Fibroblast of skin of scalp (primary cell): ENCODE results near the gene PCBD2. TPM values are rescaled to one million over a fixed set of nuclear protein-coding genes. Genes with fewer than 3 reads are reported as not detected.
A peak's percentile ranks its signal among the peaks of the same experiment; 100 is the strongest.
"Not testable (repeated sequence)": the region's sequence is repeated elsewhere in the genome, so short reads cannot be mapped to it uniquely, and the experiment has no call there.

Experiments used
- DNase-seq: peaks from one replicate; pipeline ENCODE4 v3.0.0-alpha.2; 2013
- polyA plus RNA-seq, 2 experiments: library from polyadenylated mRNA; unstranded; fragments of 120-200 nt; gene quantifications; one replicate each; pipeline ENCODE4 v1.2.1, GENCODE V29; 2013; ENCODE audit not compliant: insufficient read length in 2 of 2

The PCBD2 gene
- 4.6 TPM for polyA plus RNA-seq (2013, experiment 1 of 2; ENCODE audit: insufficient read length)
- 4.3 TPM for polyA plus RNA-seq (2013, experiment 2 of 2; ENCODE audit: insufficient read length)

- DNase-seq, result peak; percentile 91
Observed at GRCh38 chr5:134904610-134905245, at the start of gene PCBD2. Gene PCBD2, plus strand, starts transcription at chr5:134905131. Its CDS starts 9 bp downstream, at chr5:134905140.

GRCh38 chr5:134856465-134856864, 48.5 kb upstream of the PCBD2 start:
- DNase-seq, result not testable (repeated sequence)

DNA sequence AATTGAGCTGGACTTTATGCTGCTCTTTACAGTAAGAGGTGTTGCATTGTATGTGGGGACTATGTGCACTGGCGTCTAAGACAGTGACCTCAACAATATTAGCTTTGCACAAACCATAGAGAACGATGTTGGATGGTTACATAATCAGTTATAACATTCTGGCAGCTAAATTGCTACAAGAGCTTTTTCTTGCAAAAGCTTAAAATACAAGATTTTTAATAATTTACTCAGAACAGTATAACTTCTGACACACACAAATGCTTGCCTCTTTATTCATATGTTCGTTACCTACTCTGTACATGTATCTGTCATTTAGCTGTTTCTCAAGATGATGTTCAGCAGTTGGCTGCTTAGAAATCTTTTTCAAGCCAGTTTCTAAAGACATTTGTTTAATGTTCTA, 47.5 kb upstream of the PCBD2 start:
- no peak for DNase-seq

DNA sequence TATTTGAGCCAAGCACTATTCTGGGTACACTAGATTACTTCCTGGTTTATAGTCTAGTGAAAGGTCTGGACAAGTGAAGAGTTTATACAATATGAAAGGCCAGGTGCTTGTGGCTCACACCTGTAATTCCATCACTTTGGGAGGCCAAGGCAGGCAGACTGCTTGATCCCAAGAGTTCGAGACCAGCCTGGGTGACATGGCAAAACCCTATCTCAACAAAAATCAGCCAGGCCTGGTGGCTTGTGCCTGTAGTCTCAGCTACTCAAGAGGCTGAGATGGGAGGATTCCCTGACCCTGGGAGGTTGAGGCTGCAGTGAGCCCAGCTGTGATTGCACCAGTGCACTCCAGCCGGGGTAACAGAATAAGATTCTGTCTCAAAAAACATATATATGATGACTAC, 40.2 kb upstream of the PCBD2 start:
- DNase-seq, result no peak

DNA sequence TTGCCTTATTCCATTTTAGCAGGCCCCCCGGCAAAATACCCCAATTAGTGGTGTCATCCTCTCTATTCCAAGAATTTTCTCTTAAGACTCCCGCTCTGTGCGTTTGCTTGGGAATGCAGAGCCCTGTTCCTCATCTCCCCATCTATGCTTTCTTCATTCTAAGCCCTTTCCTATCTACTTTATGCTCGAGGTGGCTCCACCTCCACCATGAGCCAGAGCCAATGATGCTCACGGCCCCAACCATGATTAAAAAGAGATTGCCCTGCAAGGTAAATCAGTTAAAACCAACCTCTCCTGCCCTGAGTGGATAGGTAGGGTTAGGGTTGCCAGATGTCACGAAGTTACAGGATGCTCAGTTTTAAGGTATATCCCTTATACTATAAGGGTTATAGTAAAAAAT, 31.4 kb upstream of the PCBD2 start:
- no peak for DNase-seq

GRCh38 chr5:134873987-134874830, 30.7 kb upstream of the PCBD2 start, which contains the start of gene TXNDC15:
Gene TXNDC15, plus strand, starts transcription at chr5:134874371. Its CDS starts 57 bp downstream, at chr5:134874428.
- DNase-seq, result peak; percentile 86

DNA sequence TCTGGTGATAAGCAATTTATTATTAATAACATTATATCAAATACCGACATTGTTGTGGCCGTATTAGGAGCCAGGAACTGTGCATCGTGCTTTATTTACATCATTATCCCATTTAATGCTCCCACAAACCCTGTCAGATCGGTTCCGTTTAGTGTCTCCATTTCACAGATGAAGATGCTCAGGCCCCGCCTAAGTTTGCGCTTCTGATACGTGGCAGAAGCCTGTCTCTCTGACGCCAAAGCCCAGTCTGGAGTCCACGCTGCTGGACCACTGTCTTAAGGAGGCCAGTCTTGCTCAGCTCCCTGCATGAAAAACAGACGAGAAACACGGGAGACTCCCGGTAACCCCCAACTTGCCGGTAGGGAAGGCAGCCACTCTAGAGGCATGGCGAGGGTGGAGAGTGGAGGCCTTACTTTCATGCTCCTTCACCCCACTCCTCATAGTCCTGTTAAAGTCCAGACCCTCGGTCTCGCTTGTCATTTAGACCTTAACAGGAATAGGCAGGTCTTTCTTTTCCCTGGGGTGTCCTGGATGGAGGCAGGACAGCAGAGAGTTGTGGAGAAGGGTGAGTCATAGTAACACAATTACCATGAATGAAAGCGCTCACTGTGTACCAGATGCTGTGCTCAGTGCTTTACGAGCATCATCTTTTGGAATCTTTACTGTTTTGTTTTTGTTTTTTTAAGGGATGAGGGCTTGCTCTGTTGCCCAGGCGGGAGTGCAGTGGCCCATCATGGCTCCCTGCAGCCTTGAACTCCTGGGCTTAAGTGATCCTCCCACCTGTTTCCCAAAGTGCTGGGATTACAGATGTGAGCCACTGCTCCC, 29.9 kb upstream of the PCBD2 start:
- DNase-seq, result peak; percentile 90

DNA sequence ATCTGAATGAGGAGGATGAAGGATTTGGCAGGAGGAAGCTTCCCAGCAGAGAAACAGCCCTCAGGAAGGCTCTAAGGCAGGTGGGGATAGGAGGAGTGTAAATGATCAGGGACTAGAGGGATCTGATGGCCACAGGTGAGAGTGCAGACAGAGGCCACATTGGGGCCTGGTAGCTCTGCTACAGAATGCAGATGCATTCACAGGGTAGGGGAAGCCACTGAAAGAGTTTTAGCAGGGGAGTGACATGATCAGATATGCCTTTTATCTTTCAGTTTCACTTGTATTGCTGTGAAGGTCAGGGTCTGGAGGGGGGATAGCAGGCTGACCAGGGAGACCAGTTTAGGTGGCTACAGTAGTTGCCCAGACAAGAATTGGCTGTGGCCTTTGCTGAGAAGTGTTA, 27.8 kb upstream of the PCBD2 start:
- no peak for DNase-seq

DNA sequence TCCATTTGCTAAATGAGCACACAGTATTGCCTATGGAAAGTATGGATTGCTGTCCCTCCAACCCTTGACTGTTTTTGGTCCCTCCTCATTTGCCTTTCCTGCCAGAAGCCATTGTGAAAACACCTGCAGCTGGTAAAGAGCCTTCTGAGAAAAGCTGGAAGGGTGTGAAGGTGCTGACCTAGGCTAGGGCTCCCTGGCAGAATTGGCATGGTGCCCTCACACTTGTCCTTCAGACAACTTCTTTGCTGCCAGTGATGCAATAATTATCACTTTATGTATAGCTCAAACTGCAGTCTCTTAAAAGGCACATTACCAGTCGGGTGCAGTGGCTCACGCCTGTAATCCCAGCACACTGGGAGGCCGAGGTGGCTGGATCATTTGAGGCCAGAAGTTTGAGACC, 26.5 kb upstream of the PCBD2 start:
- DNase-seq, result no peak

GRCh38 chr5:134879456-134879855, 25.5 kb upstream of the PCBD2 start:
- DNase-seq, result no peak

DNA sequence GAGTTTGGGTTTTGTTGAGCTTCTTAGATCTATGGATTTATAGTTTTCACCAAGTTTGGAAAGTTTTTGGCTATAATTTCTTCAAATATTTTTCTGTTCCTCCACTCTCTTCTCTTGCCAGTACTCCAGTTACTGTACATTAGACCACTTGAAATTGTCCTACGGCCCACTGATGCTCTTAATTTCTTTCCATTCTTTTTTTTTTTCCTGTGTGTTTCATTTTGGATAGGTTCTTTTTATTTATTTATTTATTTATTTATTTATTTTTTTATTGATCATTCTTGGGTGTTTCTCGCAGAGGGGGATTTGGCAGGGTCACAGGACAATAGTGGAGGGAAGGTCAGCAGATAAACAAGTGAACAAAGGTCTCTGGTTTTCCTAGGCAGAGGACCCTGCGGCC, 24.0 kb upstream of the PCBD2 start:
- DNase-seq, result not testable (repeated sequence)

DNA sequence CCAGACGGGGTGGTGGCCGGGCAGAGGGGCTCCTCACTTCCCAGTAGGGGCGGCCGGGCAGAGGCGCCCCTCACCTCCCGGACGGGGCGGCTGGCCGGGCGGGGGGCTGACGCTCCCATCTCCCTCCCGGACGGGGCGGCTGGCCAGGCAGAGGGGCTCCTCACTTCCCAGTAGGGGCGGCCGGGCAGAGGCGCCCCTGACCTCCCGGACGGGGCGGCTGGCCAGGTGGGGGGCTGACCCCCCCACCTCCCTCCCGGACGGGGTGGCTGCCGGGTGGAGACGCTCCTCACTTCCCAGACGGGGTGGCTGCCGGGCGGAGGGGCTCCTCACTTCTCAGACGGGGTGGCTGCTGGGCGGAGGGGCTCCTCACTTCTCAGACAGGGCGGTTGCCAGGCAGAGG, 23.2 kb upstream of the PCBD2 start:
- DNase-seq, result not testable (repeated sequence)

DNA sequence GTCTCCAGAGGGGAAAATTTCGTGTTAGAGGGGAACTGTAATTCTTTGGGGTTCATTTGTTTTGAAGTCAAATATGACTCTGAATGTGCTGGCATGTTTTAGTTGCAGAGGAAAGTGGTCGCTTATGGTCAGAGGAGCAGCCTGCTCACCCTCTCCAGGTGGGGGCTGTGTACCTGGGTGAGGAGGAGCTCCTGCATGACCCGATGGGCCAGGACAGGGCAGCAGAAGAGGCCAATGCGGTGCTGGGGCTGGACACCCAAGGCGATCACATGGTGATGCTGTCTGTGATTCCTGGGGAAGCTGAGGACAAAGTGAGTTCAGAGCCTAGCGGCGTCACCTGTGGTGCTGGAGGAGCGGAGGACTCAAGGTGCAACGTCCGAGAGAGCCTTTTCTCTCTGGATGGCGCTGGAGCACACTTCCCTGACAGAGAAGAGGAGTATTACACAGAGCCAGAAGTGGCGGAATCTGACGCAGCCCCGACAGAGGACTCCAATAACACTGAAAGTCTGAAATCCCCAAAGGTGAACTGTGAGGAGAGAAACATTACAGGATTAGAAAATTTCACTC, 17.3 kb upstream of the PCBD2 start:
- DNase-seq, result no peak

DNA sequence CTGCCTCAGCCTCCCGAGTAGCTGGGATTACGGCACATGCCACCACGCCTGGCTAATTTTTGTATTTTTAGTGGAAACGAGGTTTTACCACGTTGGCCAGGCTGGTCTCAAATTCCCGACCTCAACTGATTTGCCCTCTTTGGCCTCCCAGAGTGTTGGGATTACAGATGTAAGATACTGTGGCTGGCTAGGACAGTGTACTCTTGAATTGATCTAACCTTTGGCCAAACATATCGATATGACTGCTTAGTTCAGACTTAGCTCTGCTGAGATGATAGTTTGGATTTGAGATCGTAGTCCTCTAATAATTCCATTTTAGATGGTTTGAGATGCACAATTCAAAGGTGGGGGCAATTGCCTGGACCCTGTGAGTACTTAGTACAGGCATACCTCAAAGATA, 15.6 kb upstream of the PCBD2 start:
- no peak for DNase-seq

GRCh38 chr5:134891473-134891872, 13.5 kb upstream of the PCBD2 start:
- DNase-seq, result no peak

DNA sequence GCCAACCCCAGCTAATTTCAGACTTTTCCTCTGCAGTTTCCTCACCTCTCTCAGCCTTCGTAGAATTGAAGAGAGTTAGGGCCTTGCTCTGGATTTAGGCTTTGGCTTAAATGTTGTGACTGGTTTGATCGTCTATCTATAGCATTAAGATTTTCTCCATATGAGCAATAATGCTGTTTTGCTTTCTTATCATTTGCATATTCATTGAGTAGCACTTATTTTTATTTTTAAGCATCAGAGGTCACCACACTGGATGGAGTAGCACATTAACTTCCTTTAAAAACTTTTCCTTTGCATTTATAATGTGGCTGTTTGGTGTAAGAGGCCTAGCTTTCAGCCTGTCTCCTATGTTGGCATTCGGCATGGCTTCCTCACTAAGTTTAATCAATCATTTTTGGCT, 12.6 kb upstream of the PCBD2 start:
- no peak for DNase-seq

DNA sequence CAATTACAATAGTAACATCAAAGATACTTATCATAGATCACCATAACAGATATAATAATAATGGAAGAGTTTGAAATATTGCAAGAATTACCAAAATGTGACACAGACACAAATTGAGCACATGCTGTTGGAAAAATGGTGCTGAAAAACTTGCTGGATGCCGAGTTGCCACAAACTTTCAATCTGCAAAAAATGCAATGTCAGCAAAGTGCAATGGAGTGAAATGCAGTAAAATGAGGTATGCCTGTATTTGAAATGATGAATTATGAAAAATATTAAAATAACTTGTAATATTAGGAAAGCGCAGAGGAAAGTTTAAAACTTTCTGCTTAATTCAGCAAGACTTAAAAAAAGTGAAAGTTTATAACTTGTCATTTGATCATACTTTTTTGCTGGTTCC, 12.0 kb upstream of the PCBD2 start:
- DNase-seq, result no peak

DNA sequence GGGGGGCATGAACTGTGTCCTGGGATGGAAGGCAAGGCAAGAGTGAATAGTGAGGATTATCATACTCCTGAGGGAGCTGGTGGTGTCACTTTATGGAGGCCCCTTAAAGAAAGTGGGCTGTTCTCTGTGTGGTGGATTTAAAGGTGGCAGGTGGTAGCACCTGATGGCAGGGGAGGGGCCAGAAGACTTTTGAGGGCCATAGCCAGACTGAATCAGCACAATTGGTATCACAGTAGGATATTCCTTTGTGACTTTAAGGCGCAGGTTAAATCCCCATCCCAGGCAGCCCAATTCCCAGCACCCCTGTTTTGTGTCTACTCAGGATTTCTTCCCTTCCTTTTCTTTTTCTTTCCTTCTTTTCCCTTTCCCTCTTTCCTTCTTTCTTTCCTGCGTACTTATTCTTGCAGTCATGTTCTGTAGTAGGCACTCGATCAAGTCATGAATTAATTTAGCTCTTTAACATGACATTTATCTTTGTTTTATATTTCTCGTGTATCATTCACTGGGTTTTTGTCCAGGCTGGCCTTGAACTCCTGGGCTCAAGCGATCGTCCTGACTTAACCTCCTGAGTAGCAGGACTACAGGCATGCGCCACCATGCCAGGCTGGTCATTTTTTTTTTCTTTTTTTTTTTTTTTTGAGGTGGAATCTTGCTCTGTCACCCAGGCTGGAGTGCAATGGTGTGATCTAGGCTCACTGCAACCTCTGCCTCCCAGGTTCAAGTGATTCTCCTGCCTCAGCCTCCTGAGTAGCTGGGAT, 11.0 kb upstream of the PCBD2 start:
- no peak for DNase-seq

GRCh38 chr5:134902071-134902801, 2.7 kb upstream of the PCBD2 start:
- DNase-seq, result peak; percentile 1

- peak; percentile 71 for DNase-seq
Observed at GRCh38 chr5:134905246-134905996, 490 bp downstream of the PCBD2 start.
